HG02885 (cell line): ENCODE data around the gene ZDHHC13.

Source experiments
- ATAC-seq: cut with Tn5 transposase; IDR thresholded peaks from one replicate; pipeline ENCODE4 v1.9.1; 2021; ENCODE audit warnings: mild to moderate bottlenecking; ENCODE audit not compliant: unreplicated experiment, poor library complexity

The ZDHHC13 gene

DNA sequence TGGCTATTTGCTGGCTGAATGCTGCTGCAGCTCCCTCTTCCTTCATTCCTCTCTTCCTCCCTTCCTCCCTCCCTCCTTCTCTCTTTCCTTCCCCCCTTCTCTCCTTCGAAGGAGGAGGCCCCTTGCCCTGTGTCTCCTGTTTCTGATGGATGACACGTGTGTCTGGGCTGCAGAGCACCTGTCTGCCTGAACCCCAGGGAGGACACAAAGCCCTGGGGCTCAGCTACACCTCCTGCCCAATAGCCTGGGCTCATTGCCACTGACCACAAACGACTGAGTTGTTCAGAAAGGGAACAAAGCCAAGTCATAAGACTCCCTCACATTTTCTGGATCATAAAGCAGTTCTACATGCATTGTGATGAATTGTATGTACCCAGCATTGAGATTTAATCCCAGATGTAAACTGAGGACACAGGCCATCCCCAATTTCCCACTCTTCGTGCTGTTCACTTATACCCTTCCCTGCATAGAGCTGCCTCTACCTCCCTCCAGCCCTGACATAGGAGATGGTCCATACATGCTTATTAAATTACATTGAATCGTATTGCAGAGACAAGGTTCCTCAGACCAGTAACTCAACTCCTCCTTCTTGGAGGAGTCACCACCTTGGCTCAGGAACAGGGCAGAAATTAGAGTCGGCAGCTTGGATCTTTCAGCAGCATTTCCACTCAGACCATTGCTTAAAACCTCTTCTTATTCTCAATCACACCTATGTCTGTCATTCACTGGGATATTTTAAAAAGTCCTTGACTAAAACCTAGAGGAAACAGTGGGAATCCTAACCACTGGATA is 83.6 kb downstream of the ZDHHC13 start:
- no peak for ATAC-seq

DNA sequence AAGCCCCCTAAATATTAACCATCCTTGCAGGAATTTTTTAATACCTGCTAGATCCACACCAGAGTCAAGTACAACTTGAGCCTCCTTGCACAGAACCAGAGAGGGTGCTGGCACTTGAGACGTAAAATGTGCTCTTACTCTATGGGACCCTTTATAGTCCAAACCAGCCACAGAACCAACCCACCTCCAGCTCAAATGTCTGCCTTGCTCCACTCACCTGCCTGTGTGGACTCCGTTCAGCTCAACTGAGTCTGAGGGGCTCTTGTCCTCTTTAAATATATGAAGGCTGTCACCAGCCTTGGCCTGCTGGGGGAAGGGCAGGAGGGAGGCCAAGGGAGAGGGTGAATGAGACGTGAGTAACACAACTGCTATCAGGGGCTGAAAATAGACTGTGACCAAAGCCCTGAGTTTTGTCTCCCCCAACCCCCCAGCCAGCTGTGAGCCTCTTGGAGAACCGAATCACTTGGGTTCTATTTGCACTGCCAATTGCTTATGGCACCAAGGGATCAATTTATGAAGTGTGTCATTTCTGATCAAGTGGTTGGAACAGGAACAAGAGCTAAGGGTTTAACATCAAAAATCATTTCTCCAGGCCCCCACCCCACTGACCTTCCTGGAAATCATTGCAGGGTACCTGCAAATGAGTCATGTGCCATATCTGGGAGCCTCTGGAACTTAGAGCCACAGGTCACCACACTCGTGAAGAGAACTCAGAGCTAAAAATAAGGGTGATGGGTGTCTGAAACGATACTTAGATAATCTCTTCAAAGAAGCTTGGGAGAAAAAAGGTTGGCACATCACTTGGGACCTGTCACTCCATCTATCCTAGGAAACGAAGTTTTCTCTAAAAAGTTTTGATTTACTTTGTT is 85.0 kb downstream of the ZDHHC13 start, which contains the start of gene CSRP3:
Gene CSRP3, minus strand, starts transcription at position 247 of the 869 bp plus-strand sequence. CDS start 9,535 bp downstream, outside the sequence.
- ATAC-seq = no peak

DNA sequence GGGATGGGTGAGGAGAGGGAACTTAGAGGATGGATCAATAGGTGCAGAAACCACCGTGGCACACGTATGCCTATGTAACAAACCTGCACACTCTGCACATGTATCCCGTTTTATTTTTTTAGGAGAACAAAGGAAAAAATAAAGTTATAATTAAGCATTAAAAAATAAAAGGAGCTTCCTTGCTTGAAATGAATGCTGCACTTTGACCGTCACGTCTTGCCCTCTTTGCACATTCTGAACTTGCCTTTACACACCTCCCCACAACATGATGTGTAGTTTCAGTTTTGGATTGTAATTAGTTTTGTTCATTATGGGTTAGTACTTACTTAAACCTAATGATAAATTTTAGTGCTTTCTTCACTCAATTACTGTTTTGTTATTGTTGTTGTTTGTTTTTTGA is 87.9 kb downstream of the ZDHHC13 start:
- no peak for ATAC-seq

DNA sequence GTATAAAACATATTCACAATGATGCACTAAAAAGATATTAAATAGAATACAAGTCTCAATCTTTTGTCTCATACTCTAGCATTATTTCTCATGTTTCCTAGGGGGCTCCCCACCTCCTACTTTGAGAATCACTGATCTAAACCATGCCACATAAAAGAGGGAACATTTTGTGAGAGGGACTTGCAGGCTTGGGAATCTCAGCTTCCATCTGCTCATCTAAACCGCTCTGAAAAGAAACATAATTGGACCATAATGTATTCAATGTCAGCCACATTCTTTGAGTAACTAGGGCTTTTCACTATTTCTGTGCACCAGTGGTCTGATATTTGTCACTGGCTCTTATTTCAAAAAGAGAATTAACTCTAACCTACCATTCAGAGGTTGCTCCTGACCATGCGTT is 91.2 kb downstream of the ZDHHC13 start:
- no peak for ATAC-seq

DNA sequence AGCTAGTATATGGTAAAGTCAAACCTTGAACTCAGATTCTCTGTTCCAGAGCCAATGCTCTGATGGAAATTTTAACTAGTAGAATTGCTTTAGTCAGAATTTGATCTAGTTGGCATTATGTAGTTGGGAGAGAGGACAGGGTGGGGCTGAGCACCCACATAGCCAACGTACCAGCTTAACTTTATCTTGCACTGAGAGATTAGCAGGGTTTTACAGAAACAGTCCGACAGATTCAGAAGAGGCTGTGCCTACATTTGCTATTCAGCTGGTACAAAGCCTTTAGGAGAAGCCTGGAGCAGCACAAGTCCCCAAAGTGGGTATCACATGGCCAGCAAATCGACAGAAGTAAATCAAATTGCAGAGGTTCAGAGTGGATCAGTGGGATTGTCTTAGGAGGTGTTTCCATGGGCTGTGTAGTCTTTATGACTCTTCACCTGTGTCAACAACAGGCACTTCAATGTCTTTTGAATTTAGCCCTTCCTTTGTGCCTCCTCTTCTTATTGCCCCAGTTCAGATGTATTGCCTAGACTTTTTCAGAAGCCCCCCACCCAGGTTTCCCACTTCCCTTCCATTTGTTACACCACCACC is 92.1 kb downstream of the ZDHHC13 start:
- ATAC-seq = no peak

DNA sequence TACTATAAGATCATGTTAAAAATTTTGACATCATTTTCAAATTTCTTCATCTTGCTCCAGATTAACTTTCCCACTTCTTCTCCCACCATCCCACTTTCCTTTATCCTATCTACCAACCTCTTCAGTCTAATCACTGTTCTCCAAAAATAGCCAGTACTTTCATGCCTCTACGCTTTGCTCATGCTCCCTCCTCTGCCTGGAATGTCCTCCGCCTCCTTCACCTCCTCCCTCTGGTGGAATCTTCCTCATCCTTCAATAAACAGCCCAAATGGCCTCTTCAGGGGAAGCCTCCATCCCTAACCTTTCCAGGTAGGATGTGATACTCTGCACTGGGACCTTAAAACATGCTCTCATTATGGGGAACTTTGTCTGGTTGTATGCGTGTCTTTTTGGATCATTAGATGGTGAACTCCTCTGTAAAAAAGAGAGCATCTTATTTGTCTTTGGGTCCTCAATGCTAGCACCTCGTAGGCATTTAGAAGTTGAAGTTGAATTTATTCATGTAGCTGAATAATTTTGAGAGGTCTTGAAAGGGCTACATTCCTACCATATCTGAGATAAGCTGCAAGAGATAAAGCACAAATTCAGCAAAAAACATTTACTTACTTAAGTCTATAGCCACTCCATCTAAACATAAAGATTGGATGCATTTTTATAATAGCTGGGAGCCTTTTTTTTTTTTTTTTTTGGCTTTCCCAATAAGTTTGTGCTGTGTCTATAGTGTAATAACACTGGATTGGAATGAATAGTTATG is 92.8 kb downstream of the ZDHHC13 start:
- no peak for ATAC-seq

DNA sequence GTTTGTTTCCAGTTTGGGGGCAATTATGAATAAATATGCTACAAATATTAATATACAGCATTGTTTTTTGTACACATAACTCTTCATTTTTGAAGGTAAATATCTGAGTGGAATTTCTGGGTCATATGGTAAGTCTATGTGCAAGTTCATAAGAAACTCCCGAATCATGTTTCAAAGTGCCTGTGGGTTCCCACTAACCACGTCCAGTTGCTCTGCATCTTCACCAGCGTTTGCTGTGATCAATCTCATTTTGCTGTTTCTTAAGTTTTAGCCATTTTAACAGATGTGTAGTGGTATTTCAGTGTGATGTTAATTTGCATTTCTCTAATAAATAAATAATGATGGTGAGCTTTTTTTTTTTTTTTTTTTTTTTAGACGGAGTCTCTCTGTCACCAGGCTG is 99.1 kb downstream of the ZDHHC13 start:
- ATAC-seq = no peak

DNA sequence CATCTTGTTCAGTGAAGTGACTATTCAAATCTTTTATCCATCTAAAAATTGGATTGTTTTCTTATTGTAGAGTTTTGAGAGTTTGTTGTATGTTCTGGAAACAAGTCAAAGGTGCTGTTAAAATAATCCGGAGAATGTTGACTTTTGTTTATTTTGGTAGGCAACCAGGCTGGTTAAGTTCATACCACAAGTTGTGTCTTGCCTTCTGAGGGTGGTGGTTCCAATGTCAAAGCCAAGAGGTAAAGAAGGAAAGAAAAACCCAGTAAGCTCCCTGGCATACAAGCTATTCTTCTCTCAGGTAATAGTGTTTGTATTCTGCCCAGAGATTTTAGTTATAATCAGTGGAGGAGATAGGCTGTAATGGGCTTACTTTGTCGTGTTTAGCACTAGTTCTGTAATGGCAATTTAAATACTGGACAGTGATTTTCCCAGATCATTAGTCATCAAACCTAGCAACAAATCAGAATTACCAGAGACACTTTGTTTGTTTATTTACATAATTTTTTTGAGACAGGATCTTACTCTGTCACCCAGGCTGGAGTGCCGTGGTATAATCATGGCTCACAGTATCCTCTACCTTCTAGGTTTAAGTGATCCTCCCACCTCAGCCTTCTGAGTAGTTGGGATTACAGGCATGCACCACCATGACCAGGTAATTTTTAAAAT is 99.9 kb downstream of the ZDHHC13 start:
- no peak for ATAC-seq

DNA sequence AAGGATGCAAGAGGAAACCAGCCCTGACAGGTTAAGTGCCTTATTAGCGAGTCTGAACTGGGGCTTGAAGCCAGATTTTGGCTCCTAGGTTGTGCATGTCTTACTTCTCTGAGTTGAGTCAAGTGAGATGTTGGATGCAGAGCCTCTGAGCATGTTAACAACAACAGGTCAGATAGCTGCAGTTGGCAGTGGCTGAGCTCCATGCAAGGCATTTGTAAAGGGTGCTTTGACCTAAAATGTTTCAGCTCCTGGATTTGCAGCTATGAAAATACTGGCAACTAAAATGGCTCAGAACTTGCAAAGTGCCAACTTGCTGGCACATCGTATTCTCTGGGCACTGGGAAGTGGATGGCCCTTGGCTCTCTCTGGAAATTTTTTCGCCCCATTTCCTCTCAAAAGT is 101.2 kb downstream of the ZDHHC13 start:
- no peak for ATAC-seq

DNA sequence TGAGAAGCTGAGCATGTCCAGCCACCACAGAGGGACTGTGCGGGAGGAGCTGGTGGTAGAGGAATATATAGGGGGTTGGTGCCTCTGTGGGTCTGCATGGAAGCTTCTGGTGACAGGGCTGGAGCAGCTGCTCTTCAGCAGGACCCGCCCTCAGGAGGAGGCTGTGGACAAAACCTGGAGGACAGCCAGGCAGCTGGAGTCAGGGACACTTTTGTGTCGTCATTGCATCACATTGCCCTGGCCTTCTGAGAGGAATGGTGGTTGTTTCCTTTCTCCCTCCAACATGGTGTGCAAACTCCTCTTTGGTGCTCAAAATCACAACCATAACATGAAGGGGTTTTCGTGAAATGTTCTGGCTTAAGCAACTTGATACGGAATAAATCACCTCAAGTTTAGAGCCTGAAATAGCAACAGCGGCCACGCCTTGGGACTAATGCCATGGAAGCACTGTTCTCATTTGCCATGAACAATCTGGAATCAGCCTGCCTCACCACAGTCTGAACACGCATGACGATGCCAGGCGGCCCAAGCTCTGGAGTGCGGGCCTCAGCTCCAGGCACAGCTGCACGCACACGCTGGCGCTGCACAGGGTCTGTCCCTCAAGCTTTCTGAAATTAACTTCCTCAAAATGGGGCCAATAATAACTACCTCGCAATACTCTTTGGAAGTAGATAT is 102.0 kb downstream of the ZDHHC13 start:
- ATAC-seq = no peak

DNA sequence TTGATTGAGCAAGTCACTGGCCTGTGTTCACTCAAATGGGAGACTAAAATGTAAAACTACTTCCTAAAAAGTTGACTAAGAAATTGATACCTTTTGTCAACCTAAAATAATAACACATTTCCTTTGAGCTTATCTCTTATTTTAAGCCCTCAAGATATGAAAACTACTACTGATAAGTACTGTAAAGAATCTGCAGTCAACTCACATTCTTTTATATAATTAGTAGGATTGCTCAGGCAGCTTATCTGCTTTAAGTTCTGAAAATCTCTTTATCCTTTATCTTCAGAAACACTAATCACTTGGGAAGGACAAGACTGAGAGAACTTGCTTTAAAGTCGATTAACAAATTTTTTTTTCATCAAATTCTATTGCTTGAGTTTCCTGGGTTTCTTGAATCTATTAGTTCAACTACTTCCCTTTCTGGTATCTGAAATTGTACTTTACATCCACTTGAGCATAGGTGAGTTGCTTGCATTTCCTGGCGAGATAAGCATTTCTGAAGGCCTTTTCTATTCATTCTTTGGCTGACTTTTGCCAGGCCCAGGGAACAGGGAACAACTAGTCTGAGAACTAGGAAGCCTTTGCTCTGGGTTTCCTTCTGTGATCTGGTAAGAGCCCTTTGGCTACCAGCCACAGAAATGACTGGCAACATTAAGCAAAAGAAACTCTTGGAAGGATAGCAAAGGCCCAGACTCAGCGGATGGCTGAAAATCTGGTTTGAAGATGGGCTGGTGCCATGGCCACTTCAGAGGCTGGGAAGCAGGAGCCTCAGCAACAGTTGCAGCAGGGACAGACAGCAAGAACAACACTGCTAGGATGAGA is 104.1 kb downstream of the ZDHHC13 start:
- no peak for ATAC-seq

DNA sequence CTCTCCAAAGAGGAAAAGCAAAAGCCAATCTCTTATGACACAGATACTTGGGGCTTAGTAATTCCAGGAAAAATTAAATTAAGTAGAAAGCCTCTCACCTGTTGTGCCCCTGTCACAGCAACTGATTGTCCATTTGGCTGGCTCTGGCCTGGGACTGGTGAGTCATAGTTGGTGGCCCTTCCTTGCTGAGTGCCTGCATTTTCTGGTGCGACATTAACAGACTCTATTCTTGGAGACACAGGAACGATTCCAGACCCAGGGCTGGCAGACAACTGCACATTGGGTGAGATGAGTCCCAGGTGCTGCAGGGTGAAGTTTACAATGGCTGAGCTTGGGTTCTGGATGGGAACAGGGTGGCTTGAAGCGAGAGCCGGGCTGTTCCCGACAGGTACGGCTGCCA is 108.2 kb downstream of the ZDHHC13 start:
- ATAC-seq = no peak

DNA sequence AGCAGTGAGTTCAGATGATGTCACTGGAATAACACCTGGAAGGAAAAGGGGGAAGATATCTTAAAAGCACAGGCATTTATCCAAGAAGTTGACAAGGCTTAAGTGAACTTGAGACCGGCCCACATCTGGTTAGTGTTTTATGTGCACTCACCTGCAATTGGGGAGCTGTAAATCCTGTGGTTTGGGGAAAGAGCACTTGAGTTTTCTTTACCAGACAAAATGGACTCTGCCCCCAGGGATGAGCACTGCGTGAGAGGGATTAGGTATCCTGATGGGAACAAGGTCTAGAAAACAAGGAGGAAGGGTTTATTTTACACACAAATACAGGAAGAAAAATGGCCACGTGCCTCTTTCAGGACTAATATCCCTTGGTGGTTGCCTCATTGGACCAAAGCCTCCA is 108.6 kb downstream of the ZDHHC13 start:
- ATAC-seq = no peak
